ENCODE data around the gene DYNC1I1.

DYNC1I1 gene

DNA sequence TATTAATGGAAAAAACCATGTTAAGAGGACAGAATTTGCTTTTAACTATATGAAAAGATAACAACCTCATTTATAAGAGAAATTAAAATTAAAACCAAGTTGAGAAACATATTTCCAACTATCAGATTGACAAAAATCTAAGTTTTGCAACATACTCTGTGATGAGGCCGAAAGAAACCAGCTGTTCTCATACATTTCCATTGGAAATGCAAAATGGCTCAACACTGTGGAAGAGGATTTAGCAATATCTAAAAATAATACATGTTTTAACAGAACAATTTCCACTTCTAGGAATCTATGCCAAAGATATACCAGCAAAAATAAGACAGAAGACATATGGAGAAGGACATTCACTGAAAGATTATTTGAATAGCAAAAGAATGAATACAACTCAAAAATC lies 268.8 kb downstream of the DYNC1I1 start:
- no peak for DNase-seq
- H3K27ac ChIP-seq = no peak overlapping the region
- H3K36me3 ChIP-seq (replicated peaks) = no peaks in the 10 kb centered on the region
- H3K27me3 ChIP-seq (replicated peaks) = no peaks in the 10 kb centered on the region
- in situ Hi-C loops (cut with HindIII; ENCODE audit: low pct_ligation_motif_present, low sequenced_read_pairs) = no loop called here
- no peak overlapping the region for H3K4me3 ChIP-seq (ENCODE audit: low read depth, low read length)
- no peak for TF ChIP-seq CTCF (IDR thresholded peaks at IDR 0.05; ENCODE audit: low read depth, low read length, missing control alignments)

DNA sequence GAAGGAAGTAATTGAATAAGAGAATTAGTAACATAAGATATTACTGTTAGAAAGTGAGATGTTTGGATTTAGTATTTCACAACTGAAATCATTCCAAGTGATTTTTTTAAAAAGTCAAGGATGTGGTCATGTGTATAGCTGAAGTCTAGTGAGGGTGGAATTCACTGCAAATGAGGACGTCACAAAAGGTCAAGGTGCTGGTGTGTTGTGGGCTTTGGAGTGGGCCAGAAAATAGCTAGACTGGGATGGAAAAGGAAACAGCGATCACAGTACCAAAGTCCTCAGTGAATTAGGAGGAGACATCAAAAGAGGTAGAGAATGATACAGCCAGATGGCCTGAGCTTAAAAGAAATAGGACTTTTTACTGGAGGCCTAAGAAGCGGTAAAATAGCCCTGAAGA lies 272.8 kb downstream of the DYNC1I1 start:
- Histone ChIP-seq H3K36me3 (replicated peaks) (no peaks in the 10 kb centered on the region), H3K27ac (no peak overlapping the region), H3K27me3 (replicated peaks) (no peaks in the 10 kb centered on the region), H3K4me3 (ENCODE audit: low read depth, low read length) (no peak overlapping the region)
- in situ Hi-C loops (cut with HindIII; ENCODE audit: low pct_ligation_motif_present, low sequenced_read_pairs) = no loop called here
- DNase-seq = no peak
- no peak for TF ChIP-seq CTCF (IDR thresholded peaks at IDR 0.05; ENCODE audit: low read depth, low read length, missing control alignments)

GRCh38 chr7:96045919-96046318 lies 273.6 kb downstream of the DYNC1I1 start:
- H3K27me3 ChIP-seq (replicated peaks) = no peaks in the 10 kb centered on the region
- H3K36me3 ChIP-seq (replicated peaks) = no peaks in the 10 kb centered on the region
- no peak for DNase-seq
- in situ Hi-C loops (cut with HindIII; ENCODE audit: low pct_ligation_motif_present, low sequenced_read_pairs) = no loop called here
- no peak overlapping the region for H3K27ac ChIP-seq
- no peak for TF ChIP-seq CTCF (IDR thresholded peaks at IDR 0.05; ENCODE audit: low read depth, low read length, missing control alignments)
- no peak overlapping the region for H3K4me3 ChIP-seq (ENCODE audit: low read depth, low read length)

- in situ Hi-C loops (cut with HindIII; ENCODE audit: low pct_ligation_motif_present, low sequenced_read_pairs) = no loop called here
- Histone ChIP-seq H3K4me3 (ENCODE audit: low read depth, low read length) (no peak overlapping the region), H3K36me3 (replicated peaks) (no peaks in the 10 kb centered on the region), H3K27ac (no peak overlapping the region), H3K27me3 (replicated peaks) (no peaks in the 10 kb centered on the region)
- DNase-seq = no peak
- no peak for TF ChIP-seq CTCF (IDR thresholded peaks at IDR 0.05; ENCODE audit: low read depth, low read length, missing control alignments)
Measured at GRCh38 chr7:96052289-96052688, 279.9 kb downstream of the DYNC1I1 start.

- Histone ChIP-seq H3K36me3 (replicated peaks) (no peaks in the 10 kb centered on the region), H3K27ac (no peak overlapping the region), H3K27me3 (replicated peaks) (no peaks in the 10 kb centered on the region), H3K4me3 (ENCODE audit: low read depth, low read length) (no peak overlapping the region)
- DNase-seq = no peak
- in situ Hi-C loops (cut with HindIII; ENCODE audit: low pct_ligation_motif_present, low sequenced_read_pairs) = no loop called here
- no peak for TF ChIP-seq CTCF (IDR thresholded peaks at IDR 0.05; ENCODE audit: low read depth, low read length, missing control alignments)
Measured at GRCh38 chr7:96052860-96053470, 280.6 kb downstream of the DYNC1I1 start.

DNA sequence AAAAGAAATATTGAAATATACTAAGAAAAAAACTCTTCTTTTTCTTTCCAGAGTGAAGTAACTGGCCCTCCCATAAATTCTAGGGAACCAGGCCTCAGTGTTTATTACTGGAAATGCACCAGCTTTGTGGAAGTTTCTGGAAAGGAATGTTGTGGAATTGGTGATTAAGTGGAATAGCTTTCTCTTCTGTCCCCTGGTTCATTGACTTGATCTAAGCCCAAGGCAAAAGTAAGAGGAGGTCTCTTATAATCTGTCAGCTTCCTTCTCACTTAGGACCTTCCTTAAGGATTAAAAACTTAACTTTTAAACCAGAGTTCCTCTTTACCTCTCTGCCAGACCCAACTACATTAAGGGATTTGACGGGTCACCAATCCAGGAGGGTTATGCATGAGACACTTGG lies 283.4 kb downstream of the DYNC1I1 start:
- TF ChIP-seq CTCF (IDR thresholded peaks at IDR 0.05; ENCODE audit: low read depth, low read length, missing control alignments) = no peak
- in situ Hi-C loops (cut with HindIII; ENCODE audit: low pct_ligation_motif_present, low sequenced_read_pairs) = no loop called here
- Histone ChIP-seq H3K4me3 (ENCODE audit: low read depth, low read length) (no peak overlapping the region), H3K36me3 (replicated peaks) (no peaks in the 10 kb centered on the region), H3K27ac (no peak overlapping the region), H3K27me3 (replicated peaks) (no peaks in the 10 kb centered on the region)
- no peak for DNase-seq
